Prostate gland (tissue), 2 donors: ENCODE results near the gene MS4A7. TPM values are rescaled to one million over a fixed set of nuclear protein-coding genes. Genes with fewer than 3 reads are reported as not detected.

Source experiments
- DNase-seq: peaks from one replicate; pipeline ENCODE4 v3.0.0-alpha.2; 2019; ENCODE audit warnings: low spot score
- H3K27ac ChIP-seq, 2 donors: fragments of 200-600 bp; sonication (generic); 2 replicates each; pipeline ENCODE4 v1.5.1; 2017 to 2019
- H3K27me3 ChIP-seq: fragments of 200-600 bp; sonication (generic); replicated peaks from 2 replicates; pipeline ENCODE4 v1.5.1; 2019; ENCODE audit not compliant: insufficient read depth
- H3K36me3 ChIP-seq, 2 donors: fragments of 200-600 bp; sonication (generic); 1 replicate in 1 of 2; 2 replicates in 1 of 2; pipeline versions ENCODE4 v1.5.1 to v1.8.1; 2017 to 2019
- H3K4me1 ChIP-seq: fragments of 200-600 bp; sonication (generic); replicated peaks from 2 replicates; pipeline ENCODE4 v1.5.1; 2019
- H3K4me3 ChIP-seq, 2 donors: fragments of 200-600 bp; sonication (generic); 2 replicates each; pipeline ENCODE4 v1.5.1; 2017 to 2019
- H3K9me3 ChIP-seq: fragments of 200-600 bp; sonication (generic); 2 replicates; pipeline ENCODE4 v1.5.1; 2017
- CTCF ChIP-seq, 4 experiments: fragments of 200-600 bp in 2 of 4; fragments of 450-650 bp in 2 of 4; sonication (generic) in 2 of 4; IDR thresholded peaks; 1 replicate in 3 of 4; 2 replicates in 1 of 4; pipeline ENCODE4 v1.5.1; 2016 to 2019; ENCODE audit warnings: antibody characterized with exemption in 4 of 4, mild to moderate bottlenecking in 2 of 4, moderate library complexity in 2 of 4
- POLR2A ChIP-seq: fragments of 450-650 bp; IDR thresholded peaks from one replicate; pipeline ENCODE4 v1.6.1; 2016; ENCODE audit warnings: antibody characterized with exemption, mild to moderate bottlenecking
- POLR2AphosphoS5 ChIP-seq: sonication (generic); formaldehyde crosslinking; IDR thresholded peaks from one replicate; pipeline ENCODE4 v1.6.1; 2017; ENCODE audit warnings: antibody characterized with exemption
- whole genome bisulfite sequencing: methylation state at CpG from one replicate; pipeline ENCODE4 v1.1.5; 2018; 5-methylcytosine and 5-hydroxymethylcytosine counted together
- intact Hi-C: fragments of 100-400 bp; cut with DNase I; formaldehyde crosslinking; loops from one replicate; pipeline ENCODE4 v1.14.2; 2022
- total RNA-seq, 2 donors: library from RNA; depleted of rRNA; stranded (reverse); fragments of >200 nt; gene quantifications; one replicate each; pipeline ENCODE4 v1.1.0, GENCODE V29; 2016

Gene MS4A7
- total RNA-seq, 2 donors from 2014 or later: 3.7 to 7.6 TPM

DNA sequence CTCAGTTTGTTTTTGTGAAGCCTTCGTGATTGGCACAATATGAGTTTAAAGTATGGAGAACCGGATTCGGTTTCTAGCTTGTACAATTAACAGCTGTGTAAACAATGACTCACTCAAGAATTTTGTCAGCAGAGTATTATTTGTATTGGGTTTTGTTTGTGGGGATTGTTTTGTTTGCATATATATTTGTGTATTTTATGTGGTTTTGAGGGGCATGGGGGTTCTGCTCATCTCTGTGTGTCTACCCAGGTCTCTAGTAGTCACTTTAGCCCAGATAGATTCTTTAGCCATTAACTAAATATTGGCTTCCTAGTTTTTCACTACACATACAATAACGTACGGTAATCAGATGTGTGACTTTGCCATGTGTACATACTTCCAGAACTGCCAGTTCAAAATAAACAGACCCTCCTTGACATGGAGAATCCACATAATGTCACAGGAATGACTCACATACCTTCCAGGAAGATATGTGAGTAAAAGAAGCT is 7.5 kb upstream of the MS4A7 start:
- TF ChIP-seq CTCF (IDR thresholded peaks at IDR 0.05) (no peak), POLR2A (no peak), POLR2AphosphoS5 (no peak)
- intact Hi-C loops: no loop called here
- WGBS: 15% methylated on average over 5 of the region's 5 CpGs
- Histone ChIP-seq H3K27me3 (no peaks in the 10 kb centered on the region), H3K36me3 (no peaks in the 10 kb centered on the region), H3K27ac (peak overlapping the region in 1 of 2 donors; percentile 53), H3K4me1 (no peaks in the 10 kb centered on the region), H3K9me3 (no peaks in the 10 kb centered on the region), H3K4me3 (no peak overlapping the region)
- DNase-seq: peak; percentile 46

DNA sequence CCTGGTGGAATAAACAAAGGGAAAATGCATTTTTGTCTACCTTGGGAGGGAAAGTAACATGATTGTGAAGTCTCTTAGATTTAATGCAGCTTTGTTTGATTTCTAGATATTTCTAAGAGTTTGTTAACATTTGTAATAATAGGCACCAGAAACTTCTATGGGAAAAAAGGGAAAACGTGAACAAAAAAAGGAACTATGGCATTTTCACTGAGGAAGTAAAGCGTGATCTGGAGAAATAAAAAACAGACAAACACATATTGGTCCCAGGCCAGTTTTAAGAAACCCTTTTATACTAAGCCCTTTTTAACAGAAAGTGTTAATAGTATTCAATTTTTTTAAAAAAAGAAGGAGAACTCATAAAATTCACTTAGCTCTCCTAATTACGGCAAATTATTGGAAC is 6.9 kb upstream of the MS4A7 start:
- intact Hi-C loops: no loop called here
- H3K4me1 ChIP-seq: no peaks in the 10 kb centered on the region
- no peak overlapping the region for H3K4me3 ChIP-seq
- WGBS: 59% methylated on average over 3 of the region's 3 CpGs
- no peak for TF ChIP-seq POLR2AphosphoS5
- TF ChIP-seq CTCF (IDR thresholded peaks at IDR 0.05): no peak
- TF ChIP-seq POLR2A: no peak
- no peaks in the 10 kb centered on the region for H3K27me3 ChIP-seq
- H3K27ac ChIP-seq: peak overlapping the region in 1 of 2 donors; percentile 53
- H3K9me3 ChIP-seq: no peaks in the 10 kb centered on the region
- no peaks in the 10 kb centered on the region for H3K36me3 ChIP-seq
- no peak for DNase-seq

DNA sequence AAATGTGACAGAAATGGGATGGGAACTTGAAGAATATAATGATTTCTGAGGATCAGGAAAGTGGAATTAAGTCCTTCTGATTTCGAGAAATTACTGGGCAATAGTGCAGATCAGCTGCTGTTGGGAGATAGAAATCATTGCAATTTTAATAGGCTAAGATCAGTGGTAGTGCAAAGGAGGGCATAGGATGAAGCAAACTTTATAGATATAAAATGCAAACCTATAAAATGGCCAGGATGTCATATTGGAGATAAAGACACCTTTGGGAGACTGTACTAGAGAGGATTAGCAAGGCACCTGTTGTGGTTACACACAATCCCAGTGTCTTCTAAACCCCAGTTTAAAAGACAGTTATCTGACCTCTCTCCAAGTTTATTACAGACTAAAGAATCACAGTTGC is 6.5 kb upstream of the MS4A7 start:
- DNase-seq: no peak
- no peaks in the 10 kb centered on the region for H3K36me3 ChIP-seq
- no peaks in the 10 kb centered on the region for H3K27me3 ChIP-seq
- peak overlapping the region in 1 of 2 donors; percentile 53 for H3K27ac ChIP-seq
- WGBS: 36% methylated on average over 1 of the region's 1 CpG
- TF ChIP-seq POLR2A: no peak
- H3K9me3 ChIP-seq: no peaks in the 10 kb centered on the region
- H3K4me1 ChIP-seq: no peaks in the 10 kb centered on the region
- H3K4me3 ChIP-seq: no peak overlapping the region
- intact Hi-C loops: no loop called here

GRCh38 chr11:60372767-60373166 is 5.6 kb upstream of the MS4A7 start:
- 79% methylated on average over 3 of the region's 3 CpGs for WGBS
- no peak overlapping the region for H3K4me3 ChIP-seq
- no peaks in the 10 kb centered on the region for H3K27me3 ChIP-seq
- H3K4me1 ChIP-seq: no peaks in the 10 kb centered on the region
- intact Hi-C loops: no loop called here
- TF ChIP-seq POLR2A (no peak), POLR2AphosphoS5 (no peak), CTCF (IDR thresholded peaks at IDR 0.05) (no peak)
- no peaks in the 10 kb centered on the region for H3K9me3 ChIP-seq
- DNase-seq: no peak
- no peak overlapping the region for H3K27ac ChIP-seq
- no peaks in the 10 kb centered on the region for H3K36me3 ChIP-seq

GRCh38 chr11:60375316-60375715 is 3.0 kb upstream of the MS4A7 start:
- intact Hi-C loops: no loop called here
- no peaks in the 10 kb centered on the region for H3K4me1 ChIP-seq
- no peak for DNase-seq
- H3K27ac ChIP-seq: no peak overlapping the region
- no peak overlapping the region for H3K4me3 ChIP-seq
- 96% methylated on average over 3 of the region's 3 CpGs for WGBS
- H3K36me3 ChIP-seq: no peaks in the 10 kb centered on the region
- H3K27me3 ChIP-seq: no peaks in the 10 kb centered on the region
- no peaks in the 10 kb centered on the region for H3K9me3 ChIP-seq
- TF ChIP-seq CTCF (IDR thresholded peaks at IDR 0.05) (no peak), POLR2A (no peak), POLR2AphosphoS5 (no peak)
